Ascending aorta (tissue), 1 donor: ENCODE measurements around the gene EBPL. TPM values are rescaled to one million over a fixed set of nuclear protein-coding genes. Genes with fewer than 3 reads are reported as not detected.

Experiments
- total RNA-seq: library from RNA; depleted of rRNA; stranded (reverse); fragments of >200 nt; gene quantifications from one replicate; pipeline ENCODE4 v1.1.0, GENCODE V29; 2016

The EBPL gene
- total RNA-seq, 1 donor from 2014 or later, result 18.3 TPM

Other genes starting within 250 kb of the EBPL start
- 30.1 TPM for gene CAB39L, start 247.4 kb downstream of the EBPL start, total RNA-seq
- 7.2 TPM for gene SETDB2, start 247.2 kb downstream of the EBPL start, total RNA-seq
- gene PHF11, start 195.5 kb downstream of the EBPL start, total RNA-seq, result 57.4 TPM
- gene RCBTB1, start 105.9 kb downstream of the EBPL start, total RNA-seq, result 2.0 TPM
- gene ARL11, start 63.0 kb downstream of the EBPL start, total RNA-seq, result 0.43 TPM
- 5.9 TPM for gene KPNA3, start 101.2 kb upstream of the EBPL start, total RNA-seq
- gene SPRYD7, start 244.9 kb upstream of the EBPL start, total RNA-seq, result 1.7 TPM